Fibroblast of villous mesenchyme (primary cell): ENCODE results near the gene CRAT. TPM values are rescaled to one million over a fixed set of nuclear protein-coding genes. Genes with fewer than 3 reads are reported as not detected.
A peak's percentile ranks its signal among the peaks of the same experiment; 100 is the strongest.

Source experiments
- DNase-seq: peaks from one replicate; pipeline ENCODE4 v3.0.0-alpha.2; 2010; ENCODE audit warnings: low read depth
- H3K4me3 ChIP-seq: 2 replicates; pipeline ENCODE4 v1.5.1; 2011; ENCODE audit warnings: low read depth, mild to moderate bottlenecking, low read length
- CTCF ChIP-seq: IDR thresholded peaks from 2 replicates; pipeline ENCODE4 v1.5.1; 2012; ENCODE audit warnings: low read depth, mild to moderate bottlenecking, low read length; ENCODE audit not compliant: insufficient read depth
- total RNA-seq: library from RNA; depleted of rRNA; stranded (reverse); fragments of >200 nt; gene quantifications from 2 replicates; pipeline ENCODE4 v1.2.3, GENCODE V29; 2012

CRAT gene
- total RNA-seq, 1 donor = 33.2 TPM

- TF ChIP-seq CTCF = no peak
- no peak for DNase-seq
- H3K4me3 ChIP-seq = no peak overlapping the region
Measured at GRCh38 chr9:129103595-129103965, 7.0 kb downstream of the CRAT start.

GRCh38 chr9:129102791-129103594 is 7.6 kb downstream of the CRAT start:
- peak; percentile 71 for TF ChIP-seq CTCF
- peak; percentile 41 for DNase-seq

GRCh38 chr9:129102095-129102525 is 8.5 kb downstream of the CRAT start:
- no peak overlapping the region for H3K4me3 ChIP-seq
- no peak for DNase-seq
- TF ChIP-seq CTCF = no peak

More at GRCh38 chr9:129102791-129103594, 7.6 kb downstream of the CRAT start:
- no peak overlapping the region for H3K4me3 ChIP-seq

GRCh38 chr9:129101279-129101678 is 9.3 kb downstream of the CRAT start:
- DNase-seq = no peak
- no peak for TF ChIP-seq CTCF
- H3K4me3 ChIP-seq = no peak overlapping the region

- no peak for TF ChIP-seq CTCF
- DNase-seq = no peak
- H3K4me3 ChIP-seq = no peak overlapping the region
Measured at GRCh38 chr9:129100383-129101169, 10.0 kb downstream of the CRAT start.

GRCh38 chr9:129098328-129098727 is 12.3 kb downstream of the CRAT start:
- no peak for TF ChIP-seq CTCF
- no peak overlapping the region for H3K4me3 ChIP-seq
- no peak for DNase-seq
